HG03520 (cell line): ENCODE results near the gene PELI2.

Experiments
- ATAC-seq: cut with Tn5 transposase; IDR thresholded peaks from one replicate; pipeline ENCODE4 v1.9.1; 2021; ENCODE audit warnings: mild to moderate bottlenecking, moderate library complexity; ENCODE audit not compliant: unreplicated experiment

Gene PELI2

DNA sequence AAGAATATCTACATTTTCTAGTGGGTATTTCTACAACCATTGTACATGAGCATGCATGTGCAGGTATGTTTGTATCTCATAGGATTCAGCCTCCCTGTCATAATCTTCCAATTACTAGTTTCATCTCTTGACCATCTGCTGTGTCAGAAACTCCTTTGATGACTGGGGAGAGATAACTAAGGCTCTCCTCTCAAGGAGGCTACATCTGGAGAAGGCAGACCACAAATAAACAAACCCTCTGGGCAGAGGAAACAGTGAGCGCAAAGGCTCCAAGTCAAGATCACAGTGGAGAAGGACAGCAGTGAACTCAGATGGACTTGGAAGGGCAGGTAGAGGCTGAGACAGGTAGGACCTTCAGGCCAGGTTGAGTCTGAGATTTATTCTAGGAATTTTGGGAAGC lies 166.4 kb downstream of the PELI2 start:
- no peak for ATAC-seq

DNA sequence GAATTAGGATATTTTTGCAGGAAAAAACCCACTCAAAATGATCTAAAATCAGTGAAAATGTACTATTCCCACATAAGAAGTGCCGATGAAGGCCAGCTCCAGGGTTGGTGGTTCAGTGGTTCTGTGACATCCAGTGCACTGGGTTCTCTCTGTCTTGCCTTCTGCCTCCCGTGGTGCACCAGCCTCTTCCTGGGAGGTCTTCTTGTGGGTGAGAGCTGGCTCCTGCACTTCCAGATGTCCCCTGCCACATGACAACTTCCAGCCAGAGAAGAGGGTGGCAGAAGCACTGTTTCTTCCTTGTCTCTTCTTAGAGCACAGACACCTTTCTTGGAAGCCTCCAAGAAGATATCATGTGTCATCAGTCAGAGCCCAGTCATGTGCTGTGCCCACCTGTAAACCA lies 170.9 kb downstream of the PELI2 start:
- ATAC-seq = no peak

DNA sequence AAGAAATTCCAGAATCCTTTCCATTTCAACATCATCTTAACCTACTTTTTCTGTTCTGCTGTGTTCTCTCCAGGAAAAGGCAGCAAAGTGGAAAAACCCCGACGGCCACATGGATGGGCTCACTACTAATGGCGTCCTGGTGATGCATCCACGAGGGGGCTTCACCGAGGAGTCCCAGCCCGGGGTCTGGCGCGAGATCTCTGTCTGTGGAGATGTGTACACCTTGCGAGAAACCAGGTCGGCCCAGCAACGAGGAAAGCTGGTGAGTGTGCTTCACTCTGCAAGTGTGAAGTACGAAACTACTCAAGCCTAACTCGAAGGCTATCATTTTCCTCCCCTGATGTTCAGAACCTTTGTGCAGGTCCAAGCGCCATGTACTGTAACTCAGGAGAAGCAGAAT lies 172.0 kb downstream of the PELI2 start:
- ATAC-seq = no peak

DNA sequence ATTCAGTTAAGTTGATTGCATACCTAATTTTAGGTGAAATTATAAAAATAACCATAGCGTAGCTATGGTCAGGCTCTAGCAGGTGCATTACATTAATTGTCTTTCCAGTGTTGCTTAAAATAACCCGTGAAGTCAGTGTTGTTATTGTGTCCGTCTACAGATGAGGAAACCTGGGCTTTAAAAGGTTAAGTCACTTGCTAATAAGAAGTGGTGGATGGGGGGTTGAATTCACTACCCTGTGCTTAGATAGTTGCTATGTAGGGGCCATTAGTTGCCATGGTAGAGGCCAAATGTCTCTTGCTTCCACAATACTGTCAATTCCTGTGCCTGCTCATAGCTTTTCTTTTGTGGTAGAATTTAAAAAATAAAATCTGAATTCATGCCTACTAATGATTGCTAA lies 174.8 kb downstream of the PELI2 start:
- ATAC-seq = no peak

DNA sequence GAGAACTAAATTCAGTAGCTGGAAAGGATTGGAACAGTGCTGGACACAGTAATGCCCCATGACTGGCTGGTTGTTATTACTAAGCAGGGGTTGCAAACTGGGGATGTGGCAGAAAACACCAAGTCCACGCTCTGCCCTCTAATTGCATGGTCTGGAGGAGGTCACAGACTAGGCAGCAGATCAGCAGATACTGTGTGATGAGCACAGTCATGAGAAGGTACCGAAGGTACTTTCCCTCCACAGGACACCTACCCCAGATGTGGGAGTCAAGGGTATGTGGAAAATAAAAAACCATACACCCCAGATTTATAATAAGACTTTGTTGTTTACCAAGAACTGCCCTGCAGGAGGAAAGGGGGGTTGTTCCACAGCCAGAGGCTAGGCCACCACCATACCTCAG lies 175.3 kb downstream of the PELI2 start:
- no peak for ATAC-seq

DNA sequence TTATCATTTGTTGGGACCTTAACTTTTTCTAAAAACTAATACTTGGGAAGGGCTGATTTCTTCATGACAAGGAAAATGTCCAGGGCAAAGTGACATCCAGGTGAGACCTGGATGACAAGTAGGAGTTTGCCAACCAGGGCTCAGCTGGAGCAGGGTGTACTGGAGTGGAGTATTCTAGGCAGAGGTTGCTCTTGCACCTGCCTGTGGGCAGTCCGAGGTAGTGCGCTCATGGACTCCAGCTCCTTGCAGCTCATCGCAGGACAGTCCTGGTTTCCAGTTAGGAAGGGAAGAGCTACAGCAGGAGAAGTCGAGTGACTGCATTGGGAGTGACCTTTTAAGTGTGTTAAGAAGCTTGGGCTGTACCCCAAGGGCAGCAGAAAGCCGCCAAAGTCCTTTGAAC lies 175.9 kb downstream of the PELI2 start:
- peak; percentile 44 for ATAC-seq

DNA sequence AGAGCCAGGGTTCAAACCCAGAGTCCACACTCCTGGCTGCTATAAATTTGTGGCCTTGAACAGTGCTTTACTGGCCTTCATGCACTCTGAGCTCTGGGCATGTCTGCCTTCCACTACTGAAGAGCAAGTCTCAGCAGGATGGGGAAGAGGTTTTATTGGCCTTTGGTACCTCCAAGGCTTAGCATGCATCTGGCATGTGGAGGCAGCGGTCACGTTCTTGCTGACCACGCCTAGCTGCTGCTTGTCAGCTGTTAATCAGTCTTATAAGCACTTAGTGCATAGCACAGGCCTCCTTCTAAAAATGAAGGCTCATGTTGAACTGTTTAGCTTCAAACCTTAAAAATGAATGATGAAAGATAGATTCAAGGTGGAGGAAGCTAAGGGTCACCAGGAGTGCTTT lies 177.5 kb downstream of the PELI2 start:
- no peak for ATAC-seq

DNA sequence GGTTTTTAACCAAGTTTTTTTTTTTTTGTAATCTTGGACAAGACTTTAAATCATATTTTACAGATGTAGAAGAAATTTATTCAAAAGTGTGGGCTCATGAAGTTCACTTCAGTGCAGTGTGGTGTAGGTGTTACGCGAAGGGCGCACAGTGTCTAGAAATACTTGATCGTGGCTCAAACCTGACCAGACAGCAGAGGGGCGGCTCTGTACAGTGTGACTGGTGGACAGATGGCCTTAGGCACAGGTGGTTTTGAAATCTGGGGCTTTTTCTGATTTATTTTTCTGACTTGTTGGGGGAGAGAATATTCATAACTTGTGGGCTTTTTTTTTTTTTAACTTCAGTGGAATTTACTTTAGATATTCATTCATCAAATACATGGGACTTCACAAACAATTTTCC lies 179.2 kb downstream of the PELI2 start:
- ATAC-seq = no peak

DNA sequence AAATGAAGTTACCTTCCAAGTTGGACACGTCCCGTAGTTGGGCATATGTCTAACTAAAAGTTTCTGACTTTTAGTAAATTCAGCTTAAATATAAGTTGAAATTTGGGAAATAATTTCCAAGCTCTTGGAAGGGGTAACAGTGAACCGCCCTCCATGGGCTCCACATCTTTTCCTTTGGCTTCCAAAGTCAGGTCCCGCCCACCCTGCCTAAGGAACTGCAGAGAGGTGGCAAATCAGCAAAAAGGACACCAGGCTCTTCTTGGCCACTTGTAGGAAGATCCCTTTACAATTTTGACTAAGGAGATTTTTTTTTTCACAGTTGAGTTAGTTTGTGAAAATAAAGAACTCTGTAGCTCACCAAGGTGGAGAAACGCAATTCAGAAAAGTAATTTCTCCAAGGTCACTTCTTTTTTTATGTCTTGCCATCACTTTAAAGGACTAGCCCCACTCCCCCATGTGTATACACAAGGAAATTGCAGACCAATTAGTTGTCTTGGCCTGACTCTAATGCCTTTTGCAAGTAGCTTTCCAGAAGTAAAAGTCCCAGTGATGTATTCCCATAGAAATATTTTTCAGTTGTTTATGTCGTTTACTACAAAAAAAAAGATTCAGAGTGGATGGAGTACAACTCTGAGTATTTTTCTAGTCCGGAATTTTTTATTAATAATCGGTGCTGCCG lies 181.2 kb downstream of the PELI2 start:
- no peak for ATAC-seq

DNA sequence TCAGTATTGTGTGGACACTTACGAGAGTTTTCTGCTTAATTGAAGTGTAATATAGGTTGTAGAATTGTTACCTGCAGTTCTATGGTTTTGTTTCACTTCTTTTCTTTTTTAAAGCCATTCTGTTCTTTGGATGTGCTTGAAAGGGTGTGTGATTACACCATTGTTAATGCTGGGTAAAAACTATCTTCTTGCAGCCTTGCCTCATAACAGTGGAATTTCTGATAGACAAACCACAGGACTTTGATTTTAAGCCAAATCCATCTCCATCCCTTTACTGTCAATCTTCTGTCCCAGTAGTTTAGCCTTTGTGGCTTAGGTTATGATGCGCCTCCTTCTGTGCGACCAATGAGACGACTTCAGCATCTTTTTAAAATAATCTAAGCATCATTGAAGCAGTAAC lies 182.3 kb downstream of the PELI2 start:
- no peak for ATAC-seq

DNA sequence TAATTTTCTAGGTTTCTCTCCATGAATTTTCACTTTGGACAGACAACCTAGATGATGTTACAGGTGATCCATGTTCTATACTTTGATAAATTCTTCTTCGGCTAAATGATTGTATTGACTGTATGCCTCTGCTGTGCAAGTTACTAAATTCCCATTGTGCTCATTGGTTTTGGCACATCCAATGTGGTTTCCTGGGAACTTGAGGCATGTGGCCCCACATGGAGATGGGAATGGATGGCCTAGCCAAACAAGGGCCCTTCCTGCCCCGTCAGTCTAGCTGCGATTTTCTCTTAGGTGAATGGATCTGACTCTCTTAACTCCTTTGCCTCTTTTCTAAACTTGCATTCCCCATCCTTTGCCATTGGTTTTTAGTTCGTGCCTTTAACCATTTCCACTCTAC lies 186.2 kb downstream of the PELI2 start:
- ATAC-seq = no peak

DNA sequence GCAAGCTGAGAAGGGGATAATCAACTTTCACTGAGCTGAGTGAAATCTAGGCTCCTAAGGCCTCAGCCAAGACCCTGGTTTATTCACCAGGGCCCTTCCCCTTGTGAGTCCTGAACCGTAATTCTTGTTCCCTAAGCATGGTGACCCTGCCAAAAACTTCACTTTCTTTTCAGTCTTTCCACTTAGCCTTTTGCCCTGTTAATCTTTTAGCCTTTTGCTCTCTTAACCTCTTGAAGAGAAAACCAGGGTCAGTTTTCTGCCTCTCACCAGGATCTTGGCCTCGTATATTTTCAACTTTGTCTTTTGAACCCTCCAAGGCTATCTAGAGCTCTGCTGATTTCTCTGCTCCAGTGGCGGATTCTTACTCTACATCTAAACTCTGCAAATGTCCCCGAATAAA lies 191.0 kb downstream of the PELI2 start:
- ATAC-seq = no peak

DNA sequence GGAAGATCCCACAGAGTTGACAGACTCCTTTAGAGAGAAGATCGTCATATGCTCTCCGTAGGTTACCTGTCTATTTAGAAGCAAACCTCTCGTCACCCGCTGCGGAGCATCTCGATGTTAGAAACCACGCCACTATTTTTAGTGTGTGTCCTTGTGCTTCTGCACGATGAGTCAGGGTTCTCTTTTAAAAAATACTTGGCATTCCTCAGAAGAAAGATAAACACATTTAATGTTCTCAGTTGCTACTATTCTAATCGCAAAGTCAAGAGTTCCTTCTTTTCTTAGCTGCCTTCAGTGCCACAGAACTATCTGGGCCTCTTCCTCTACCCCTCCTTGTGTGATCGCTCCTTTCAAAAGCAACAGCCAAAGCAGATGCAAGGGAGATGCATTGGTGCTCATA lies 192.4 kb downstream of the PELI2 start:
- ATAC-seq = no peak

DNA sequence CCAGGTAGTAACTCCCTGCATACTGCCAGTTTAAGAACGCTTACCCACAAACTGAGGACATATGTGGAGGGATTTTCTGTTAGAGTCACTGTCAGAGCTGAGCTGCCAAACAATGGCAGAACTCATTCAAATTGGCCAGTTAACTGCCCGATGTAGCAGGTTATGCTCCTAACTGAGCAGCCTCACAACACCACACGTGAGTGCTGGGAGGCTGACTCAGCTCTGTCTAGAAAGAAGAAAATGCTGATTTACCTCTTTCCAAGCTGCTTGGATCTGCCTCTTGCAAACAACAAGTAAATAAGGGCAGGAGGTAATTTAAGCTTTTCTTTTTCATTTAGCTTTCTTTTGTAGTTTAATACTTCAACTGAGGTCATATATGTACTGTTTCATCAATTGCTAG lies 195.6 kb downstream of the PELI2 start:
- ATAC-seq = no peak

DNA sequence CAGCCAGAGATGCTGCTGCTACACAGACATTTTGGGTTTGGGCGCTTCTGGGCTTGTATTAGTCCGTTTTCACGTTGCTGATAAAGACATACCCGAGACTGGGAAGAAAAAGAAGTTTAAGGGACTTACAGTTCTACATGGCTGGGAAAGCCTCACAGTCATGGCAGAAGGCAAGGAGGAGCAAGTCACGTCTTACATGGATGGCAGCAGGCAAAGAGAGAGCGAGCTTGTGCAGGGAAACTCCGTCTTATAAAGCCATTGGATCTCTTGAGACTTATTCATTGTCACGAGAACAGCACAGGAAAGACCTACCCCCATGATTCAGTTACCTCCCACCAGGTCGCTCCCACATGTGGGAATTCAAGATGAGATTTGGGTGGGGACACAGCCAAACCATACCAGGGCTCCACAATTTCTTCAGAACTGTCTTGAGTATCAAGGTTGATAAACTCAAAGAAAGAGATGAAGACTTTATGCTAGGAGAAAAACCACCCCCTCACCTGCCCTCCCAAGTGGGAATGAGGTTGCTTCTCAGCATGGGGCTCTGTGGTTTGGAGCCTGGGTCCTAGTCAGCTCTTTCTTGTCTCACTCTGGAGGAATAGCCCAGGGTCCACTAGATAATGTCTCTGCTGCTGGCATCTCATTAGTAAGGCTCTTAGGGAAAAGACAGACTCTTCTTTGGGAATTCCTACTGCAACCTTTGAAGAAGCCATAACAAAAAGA lies 200.3 kb downstream of the PELI2 start:
- ATAC-seq = no peak

DNA sequence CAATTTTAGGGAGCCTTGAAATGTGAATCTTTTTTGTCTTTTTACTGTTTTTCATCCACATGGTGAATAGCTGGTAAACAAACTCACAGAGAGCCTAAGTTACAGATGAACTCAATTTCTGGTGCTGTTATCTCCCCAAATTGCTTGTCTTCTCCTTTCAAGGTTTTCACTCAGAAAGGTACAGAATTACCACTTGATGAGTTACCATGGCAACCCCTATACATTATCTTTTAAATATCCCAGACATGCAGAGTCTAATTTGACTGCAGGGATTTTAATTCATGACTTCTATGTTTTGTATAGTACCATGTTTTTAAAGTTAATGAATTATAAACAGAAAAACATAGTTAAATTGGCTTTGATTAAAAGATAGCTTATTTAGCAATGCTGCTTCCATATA lies 203.7 kb downstream of the PELI2 start:
- ATAC-seq = no peak

DNA sequence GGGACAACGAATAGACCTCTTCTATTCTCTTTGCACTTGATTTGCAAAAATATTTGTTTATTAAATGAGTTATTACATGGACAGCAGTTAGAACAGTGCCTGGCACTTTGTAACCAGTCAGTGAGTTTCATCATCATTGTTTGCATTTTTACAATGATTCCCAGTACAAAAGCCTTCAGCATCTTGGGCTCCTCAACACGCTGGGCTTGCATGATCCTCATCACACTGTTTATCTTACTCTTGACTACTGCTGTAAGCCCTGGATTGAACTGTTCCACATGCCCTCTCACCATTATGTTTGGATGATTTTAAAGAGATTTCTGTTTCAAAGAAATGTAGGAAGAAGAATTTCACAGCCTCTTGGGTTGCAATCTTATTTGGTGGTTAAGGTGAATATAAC lies 204.3 kb downstream of the PELI2 start:
- ATAC-seq = no peak

DNA sequence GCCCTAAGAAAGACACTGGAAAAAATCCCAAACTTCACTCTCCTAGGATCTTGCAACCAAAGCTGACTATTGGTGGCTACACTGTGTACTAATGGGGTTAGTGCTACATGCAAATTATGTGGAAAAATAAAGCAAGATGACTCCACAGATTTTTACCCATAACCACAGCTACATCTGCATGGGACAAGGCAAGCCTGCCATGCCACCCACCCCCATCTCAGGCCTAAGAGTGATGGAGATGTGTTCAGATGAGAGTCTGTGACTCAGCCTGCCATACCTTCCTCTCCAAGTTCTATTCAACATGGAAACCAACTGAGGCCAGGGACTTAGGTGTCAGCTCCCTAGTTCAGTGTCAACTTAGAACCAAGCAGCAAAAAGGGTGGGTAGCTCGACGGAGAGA lies 206.2 kb downstream of the PELI2 start:
- no peak for ATAC-seq

DNA sequence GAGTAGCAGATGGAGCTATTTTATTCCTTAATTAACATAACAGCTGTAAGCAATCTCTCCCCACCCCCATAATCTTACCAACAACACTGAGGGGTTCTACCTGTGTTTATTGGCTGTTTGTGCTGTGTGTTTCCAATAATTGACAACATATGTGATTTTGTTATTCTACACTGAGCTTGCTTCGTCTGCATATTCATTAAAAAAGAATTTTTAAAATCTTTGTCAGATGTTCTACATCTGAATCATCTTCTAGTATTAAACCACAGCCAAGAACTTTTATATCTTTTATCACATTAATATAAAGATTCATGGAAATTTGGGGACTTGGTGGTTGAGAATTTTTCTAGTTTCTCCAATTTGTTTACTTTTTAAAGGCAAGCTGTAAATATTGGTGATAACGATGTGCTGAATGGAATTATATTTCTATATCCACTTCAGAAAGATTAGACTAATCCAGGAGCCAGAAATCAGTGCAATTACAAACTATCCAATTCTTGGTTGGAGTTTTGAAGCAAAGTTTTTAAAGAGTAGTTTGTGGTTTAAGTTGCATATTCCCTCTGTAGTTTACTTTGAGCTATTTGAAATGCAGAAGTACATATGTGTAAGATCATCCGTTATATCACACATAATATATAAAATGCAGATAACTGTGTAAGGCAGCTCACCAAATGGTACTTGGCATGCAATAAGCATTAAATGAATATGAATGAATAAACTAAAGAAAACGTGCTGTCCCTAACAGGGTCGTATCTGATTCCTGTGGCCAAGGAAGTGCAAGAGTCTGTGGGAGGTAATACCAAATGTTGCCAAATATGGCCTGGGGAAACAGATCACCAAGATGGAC lies 206.9 kb downstream of the PELI2 start:
- ATAC-seq = no peak

DNA sequence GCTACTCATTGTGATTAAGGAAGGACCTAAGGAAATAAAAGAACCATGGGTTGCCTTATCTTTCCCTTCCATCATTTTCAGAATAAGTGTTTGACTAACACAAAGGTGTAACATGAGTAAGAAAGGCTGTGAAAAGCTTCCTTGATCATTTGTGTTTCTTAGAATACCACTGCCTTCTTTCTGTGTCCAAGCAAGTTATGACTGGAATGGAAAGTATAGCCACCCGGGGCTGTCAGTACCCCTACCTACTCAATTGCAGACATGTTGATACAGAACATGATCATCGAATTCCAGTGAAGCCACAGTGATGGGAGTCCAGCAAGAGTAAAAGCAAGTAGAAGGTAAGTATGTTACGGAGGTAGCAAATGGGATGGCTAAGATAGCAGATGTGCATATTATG lies 209.8 kb downstream of the PELI2 start:
- no peak for ATAC-seq

DNA sequence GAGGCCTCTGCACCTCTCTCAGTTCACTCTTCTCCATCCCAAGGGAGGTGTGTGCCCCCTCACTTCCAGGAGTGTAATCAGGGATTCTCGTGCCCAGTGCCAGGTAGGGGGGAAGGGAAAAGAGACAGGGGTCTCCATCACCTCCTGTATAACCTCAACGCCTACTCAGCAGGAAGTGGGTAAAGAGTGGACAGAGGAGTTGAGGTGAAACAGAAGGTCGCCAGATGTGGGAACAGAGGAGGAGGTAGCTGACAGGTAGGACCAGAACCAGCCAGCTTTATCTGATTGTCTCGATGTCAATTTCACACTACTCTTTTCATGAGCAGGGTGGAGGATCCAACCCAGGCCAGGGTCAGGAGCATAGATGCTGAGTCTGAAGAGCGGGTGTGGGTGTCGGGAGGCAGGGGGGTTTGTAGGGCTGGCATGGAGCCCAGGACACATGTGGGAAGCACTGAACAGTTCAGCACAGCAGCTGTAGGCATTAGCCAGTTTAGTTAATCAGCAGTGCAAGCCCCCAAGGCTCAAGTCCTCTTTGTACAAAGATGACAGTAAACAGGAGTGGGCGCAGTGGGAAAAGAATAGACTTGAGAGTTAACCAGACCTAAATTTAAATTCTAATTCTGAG lies 213.5 kb downstream of the PELI2 start:
- ATAC-seq = no peak
